Measurements from ENCODE around the gene NFAM1.

The NFAM1 gene

GRCh38 chr22:42432020-42432596 lies at the start of gene NFAM1:
Gene NFAM1 (minus strand): TSS chr22:42432403. CDS start chr22:42432357, 46 bp downstream.
- no peak for DNase-seq

DNA sequence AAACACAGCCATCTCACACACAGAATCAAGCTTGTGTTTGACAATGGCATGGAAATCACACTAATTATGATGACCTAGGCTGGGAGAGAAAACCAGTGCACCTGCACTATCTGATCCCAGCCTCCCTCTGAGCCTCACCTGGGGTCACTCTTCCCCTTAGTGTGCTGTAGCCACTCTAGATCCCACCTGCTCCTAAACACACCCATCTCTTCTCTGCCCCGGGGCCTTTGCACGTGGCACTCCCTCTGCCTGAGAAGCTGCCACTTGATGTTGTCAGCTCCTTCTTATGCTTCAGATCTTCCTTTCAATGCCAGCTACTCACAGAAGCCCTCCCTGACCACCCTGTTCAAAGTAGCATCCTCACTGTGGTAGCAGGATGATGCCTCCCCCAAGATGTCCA lies 42.9 kb upstream of the NFAM1 start:
- no peak for DNase-seq

- DNase-seq = peak; percentile 20
Observed at GRCh38 chr22:42473484-42474193, 41.4 kb upstream of the NFAM1 start.

- no peak for DNase-seq
Observed at GRCh38 chr22:42472671-42473070, 40.5 kb upstream of the NFAM1 start.

- no peak for DNase-seq
Observed at GRCh38 chr22:42471441-42471840, 39.2 kb upstream of the NFAM1 start.

DNA sequence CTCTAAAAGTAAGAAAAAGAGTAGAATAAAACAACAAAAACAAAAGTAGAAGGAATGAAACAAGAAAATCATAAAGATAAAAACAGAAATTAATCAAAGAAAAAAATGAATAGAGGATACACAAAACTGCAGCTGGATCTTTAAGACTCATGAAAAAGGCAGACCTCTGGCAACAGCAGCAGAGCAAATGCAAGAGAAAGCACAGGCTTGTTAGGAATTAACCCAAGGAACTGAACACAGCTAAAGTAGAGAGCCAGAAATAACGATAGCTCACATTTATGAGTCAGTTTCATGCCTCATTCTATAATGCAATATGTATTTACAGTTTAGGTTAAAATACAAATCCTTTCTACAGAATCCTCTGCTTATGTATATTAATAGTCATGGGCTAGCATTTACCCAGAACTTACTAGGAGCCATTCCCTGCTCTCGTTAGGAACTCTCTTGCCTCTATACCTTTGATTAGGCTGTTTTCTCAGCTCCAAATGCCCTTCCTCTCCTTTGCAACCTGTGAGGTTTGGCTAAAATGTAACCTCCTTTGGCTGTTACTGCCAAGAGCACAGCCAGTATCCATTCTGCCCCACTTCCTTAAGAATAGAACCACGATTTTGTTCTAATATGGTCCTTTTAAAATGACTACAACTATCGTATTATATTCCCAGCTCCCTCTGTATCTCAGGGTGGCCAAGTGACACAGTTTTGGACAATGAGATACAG lies 38.3 kb upstream of the NFAM1 start:
- DNase-seq = no peak

GRCh38 chr22:42468841-42469240 lies 36.6 kb upstream of the NFAM1 start:
- DNase-seq = no peak

GRCh38 chr22:42462016-42462415 lies 29.8 kb upstream of the NFAM1 start:
- no peak for DNase-seq

DNA sequence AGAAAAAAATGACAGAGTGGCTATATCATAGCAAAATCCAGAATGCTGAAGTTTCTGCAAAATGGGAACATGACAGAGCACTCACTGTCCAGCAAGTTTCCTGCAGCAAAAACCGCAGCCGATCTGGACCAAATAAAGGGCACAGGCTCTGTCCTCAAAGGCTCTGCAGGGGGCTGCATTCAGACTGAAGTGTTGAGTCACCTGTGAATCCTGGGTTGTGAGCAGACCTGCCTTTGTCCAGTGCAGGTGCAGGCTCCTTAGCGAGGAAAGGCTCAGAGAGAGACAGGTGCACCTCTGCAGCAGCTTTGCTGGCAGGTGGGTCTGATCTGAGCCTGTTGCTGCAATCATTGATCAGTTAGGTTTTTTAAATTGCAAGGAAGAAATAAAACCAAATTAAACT lies 29.3 kb upstream of the NFAM1 start:
- no peak for DNase-seq

DNA sequence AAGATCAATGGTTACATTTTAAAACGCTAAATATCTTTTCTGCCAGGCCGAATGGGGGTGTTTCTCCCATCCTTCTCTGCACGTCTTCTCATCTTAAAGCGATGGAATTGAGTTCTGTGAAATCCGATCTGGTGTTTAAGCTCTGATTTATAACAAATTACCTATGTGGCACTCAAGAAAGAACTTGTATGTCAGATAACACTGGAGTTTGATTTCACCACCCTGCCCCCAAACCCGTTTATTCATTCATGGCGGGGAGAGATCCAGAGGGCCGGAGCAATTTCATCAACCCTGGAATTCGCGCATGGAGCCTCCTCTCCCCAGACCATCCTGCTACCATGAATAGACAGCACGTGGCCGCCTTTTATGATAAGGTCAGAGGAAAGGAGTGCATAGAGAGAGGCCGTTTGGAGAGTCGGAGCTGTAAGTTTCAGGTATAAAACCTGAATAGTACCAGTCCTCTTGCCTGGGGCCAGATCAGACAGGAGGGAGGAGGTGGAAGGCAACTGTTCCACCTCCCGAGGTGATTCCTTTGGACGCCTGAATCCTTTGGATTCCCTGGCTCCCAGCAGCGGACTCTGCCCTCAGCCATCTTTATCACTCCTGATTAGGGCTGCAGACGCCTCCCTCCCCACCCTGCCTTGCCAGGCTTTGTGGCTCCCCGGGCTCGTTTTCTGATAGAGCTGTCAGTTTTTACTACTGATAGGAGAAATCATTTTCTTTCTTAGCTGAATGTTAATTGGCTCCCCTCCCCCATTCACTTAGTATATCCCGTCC lies 27.3 kb upstream of the NFAM1 start:
- DNase-seq = no peak

GRCh38 chr22:42452916-42453315 lies 20.7 kb upstream of the NFAM1 start:
- no peak for DNase-seq

- no peak for DNase-seq
Observed at GRCh38 chr22:42452456-42452855, 20.3 kb upstream of the NFAM1 start.

- no peak for DNase-seq
Observed at GRCh38 chr22:42451499-42452145, 19.4 kb upstream of the NFAM1 start.

GRCh38 chr22:42450862-42451261 lies 18.7 kb upstream of the NFAM1 start:
- no peak for DNase-seq

DNA sequence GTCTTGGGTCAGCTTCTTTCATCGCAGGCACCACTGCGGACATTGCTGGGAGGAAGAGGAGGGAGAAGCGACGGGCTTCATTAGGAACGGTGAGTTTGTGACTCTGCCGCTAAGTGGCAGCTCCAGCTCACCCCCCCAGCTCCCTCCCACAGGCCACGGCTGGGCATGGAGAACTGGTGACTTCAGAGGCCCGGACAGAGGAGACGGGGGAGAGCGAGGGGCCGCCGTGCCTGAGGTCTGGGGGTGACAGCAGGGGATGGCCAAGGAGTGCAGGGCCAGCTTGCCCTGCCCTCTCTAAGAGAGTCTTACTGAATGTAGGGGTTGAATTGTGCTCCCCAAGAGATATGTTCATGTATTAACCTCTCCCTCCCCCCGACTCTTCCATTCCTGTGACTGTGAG lies 13.9 kb upstream of the NFAM1 start:
- no peak for DNase-seq

DNA sequence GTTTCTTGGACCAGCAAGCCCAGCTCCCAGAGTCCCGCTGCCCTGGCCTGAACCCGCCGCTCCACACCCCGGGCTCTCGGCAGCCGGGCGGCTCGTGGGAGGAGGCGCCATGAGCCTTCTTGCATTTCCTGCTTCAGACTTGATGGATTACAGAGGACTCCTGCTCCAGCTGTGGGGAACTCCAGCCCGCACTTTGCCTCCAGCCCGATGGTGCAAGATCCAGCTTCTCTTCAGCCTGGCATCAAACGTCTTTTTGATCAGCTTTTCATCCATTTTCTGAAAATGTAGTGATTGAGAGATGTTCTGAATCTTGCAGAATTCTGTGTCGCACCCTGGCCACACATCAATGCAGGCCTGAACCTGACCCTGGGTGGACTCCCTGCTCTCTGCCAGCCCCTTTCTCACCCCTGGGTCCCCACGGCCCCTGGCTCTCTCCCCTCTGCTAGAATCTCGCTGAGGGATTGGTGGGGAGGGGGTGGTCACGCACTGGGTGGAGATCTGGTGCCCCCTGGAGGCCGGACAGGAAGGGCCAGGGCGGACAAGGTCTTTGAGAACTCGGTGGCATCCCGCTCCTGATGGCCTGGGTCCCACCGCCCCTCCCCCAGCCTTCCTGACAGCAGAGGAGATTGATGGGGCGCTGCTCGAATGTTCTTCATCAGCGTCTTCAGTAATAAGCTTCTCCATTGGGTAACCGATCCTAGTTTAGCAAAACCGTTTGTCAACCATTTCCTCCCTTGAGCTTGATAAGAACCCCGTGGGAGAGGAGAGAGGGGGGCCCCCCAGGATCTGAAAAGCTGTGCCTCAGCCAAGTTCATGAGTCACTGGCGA lies 12.1 kb upstream of the NFAM1 start:
- peak; percentile 78 for DNase-seq

DNA sequence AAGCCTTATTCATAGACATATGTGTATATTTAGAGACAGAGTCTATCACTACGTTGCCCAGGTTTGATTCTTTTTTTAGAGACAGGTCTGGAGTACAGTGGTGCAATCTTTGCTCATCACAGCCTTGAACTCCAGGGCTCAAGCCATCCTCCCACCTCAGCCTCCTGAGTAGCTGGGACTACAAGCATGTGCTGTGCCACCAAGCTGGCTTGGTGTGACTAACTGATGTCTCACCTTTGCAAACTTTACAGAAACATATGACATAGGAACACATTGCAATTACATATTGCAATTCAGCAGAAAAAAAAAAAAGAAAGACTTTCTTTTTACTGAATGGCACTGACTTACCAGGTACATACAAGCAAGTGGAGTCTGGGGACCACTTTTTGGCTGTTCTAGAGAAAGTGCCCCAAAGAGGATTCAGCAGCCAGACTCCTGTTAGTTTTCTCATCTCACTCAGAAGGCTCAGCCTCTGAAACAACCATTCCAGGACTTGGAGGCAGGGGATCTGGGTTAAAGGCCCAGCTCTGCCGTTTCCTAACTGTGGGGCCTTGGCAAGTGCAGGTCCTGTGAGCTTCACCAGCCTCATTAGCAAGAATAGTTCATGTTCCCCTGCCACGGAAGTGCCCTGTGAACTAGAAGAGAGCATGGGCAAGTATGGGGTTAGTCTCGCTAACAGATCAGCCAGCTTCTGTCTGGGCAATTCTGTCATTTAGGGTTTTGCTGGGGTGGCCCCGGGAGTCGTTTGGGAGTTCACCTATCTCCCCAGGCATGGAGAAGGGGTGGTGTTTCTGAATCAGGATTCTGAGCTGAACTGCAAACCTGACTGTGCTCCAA lies 11.3 kb upstream of the NFAM1 start:
- peak; percentile 34 for DNase-seq

GRCh38 chr22:42442748-42443147 lies 10.5 kb upstream of the NFAM1 start:
- no peak for DNase-seq

- no peak for DNase-seq
Observed at GRCh38 chr22:42440728-42441127, 8.5 kb upstream of the NFAM1 start.

GRCh38 chr22:42439821-42440674 lies 7.8 kb upstream of the NFAM1 start:
- DNase-seq = no peak
